ENCODE data around the gene ELOVL6.

Gene ELOVL6

DNA sequence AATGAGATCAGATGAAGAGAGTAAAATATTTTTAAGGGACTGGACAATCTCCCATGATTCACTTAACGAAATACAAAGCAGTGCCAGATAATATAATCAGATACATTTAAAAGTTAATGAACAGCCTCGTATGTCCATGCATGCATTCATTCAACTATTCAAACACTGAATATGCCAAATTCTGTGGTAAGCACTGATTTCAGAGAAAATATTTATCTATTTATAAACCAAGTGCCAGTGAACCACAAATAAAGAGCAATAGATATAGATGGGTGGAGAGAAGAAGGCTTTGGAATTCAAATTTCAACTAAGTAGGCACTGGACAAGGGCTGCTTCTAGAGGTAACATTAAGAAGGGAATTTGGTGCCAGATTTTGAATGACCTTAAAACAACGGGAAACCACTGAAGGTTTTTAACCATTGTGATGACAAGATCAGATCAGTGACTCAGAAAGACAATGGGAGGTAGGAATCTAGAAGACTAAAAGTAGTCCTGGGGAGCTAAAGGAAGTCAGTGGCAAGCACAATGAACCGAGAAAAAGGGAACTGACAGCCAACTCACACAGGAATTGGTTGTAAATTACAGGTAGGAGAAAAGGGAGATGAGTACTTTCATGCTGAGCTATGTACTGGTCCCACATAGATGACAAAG, 14.2 kb downstream of the ELOVL6 start:
- no peaks in the 10 kb centered on the region for H3K9me3 ChIP-seq (ENCODE audit: control insufficient read depth, low read length)
- H3K27me3 ChIP-seq (ENCODE audit: control insufficient read depth, insufficient read depth, low read length, poor library complexity, severe bottlenecking): no peaks in the 10 kb centered on the region
- WGBS, 2 experiments: 29 to 42% methylated on average over 3 to 4 of the region's 4 CpGs
- no peak overlapping the region for H3K27ac ChIP-seq (ENCODE audit: insufficient read depth, low read depth, low read length, poor library complexity, severe bottlenecking)
- no peaks in the 10 kb centered on the region for H3K36me3 ChIP-seq (ENCODE audit: control insufficient read depth, insufficient read depth, low read length)
- H3K4me3 ChIP-seq (ENCODE audit: insufficient read depth, low read depth, low read length): no peak overlapping the region
- H3K4me1 ChIP-seq (ENCODE audit: control insufficient read depth, insufficient read depth, low read length): peaks cover 21% of the 10 kb centered on the region

DNA sequence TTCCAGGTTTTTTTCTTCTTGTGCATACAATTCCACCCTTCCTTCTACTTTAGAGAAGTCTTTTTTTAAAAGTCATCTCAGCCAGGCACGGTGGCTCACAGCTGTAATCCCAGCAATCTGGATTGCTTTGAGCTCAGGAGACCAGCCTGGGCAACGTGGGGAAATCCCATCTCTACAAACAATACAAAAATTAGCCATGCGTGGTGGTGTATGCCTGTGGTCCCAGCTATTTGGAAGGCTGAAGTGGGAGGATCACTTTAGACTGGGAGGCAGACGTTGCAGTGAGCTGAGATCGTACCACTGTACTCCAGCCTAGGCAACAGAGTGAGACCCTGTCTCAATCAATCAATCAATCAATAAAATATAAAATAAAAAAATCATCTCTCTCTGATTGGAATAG, 14.8 kb downstream of the ELOVL6 start:
- Histone ChIP-seq H3K4me3 (ENCODE audit: insufficient read depth, low read depth, low read length) (no peak overlapping the region), H3K27me3 (ENCODE audit: control insufficient read depth, insufficient read depth, low read length, poor library complexity, severe bottlenecking) (no peaks in the 10 kb centered on the region), H3K4me1 (ENCODE audit: control insufficient read depth, insufficient read depth, low read length) (peaks cover 21% of the 10 kb centered on the region), H3K27ac (ENCODE audit: insufficient read depth, low read depth, low read length, poor library complexity, severe bottlenecking) (no peak overlapping the region), H3K9me3 (ENCODE audit: control insufficient read depth, low read length) (no peaks in the 10 kb centered on the region), H3K36me3 (ENCODE audit: control insufficient read depth, insufficient read depth, low read length) (no peaks in the 10 kb centered on the region)
- WGBS, 2 experiments: 25 to 31% methylated on average over 5 of the region's 5 CpGs

DNA sequence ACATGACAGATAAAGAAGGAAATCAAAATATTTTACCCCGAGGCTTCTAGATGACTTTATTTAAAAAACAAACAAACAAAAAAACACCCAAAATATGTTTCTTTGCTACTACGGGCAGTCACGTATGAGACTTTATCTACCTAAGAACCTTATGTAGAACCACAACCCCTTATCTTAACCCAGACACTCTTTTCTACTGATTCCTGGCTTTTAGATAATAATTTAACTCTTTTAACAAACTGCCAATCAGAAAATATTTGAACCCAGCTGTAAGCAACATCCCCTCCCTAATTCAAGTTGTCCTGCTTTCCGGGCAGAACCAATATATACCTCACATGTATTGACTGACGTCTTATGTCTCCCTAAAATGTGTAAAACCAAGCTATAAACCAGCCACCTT, 15.4 kb downstream of the ELOVL6 start:
- no peaks in the 10 kb centered on the region for H3K9me3 ChIP-seq (ENCODE audit: control insufficient read depth, low read length)
- H3K27ac ChIP-seq (ENCODE audit: insufficient read depth, low read depth, low read length, poor library complexity, severe bottlenecking): no peak overlapping the region
- 93% methylated on average over 5 of the region's 5 CpGs for WGBS, 2 experiments
- peaks cover 21% of the 10 kb centered on the region for H3K4me1 ChIP-seq (ENCODE audit: control insufficient read depth, insufficient read depth, low read length)
- H3K36me3 ChIP-seq (ENCODE audit: control insufficient read depth, insufficient read depth, low read length): no peaks in the 10 kb centered on the region
- no peak overlapping the region for H3K4me3 ChIP-seq (ENCODE audit: insufficient read depth, low read depth, low read length)
- no peaks in the 10 kb centered on the region for H3K27me3 ChIP-seq (ENCODE audit: control insufficient read depth, insufficient read depth, low read length, poor library complexity, severe bottlenecking)

DNA sequence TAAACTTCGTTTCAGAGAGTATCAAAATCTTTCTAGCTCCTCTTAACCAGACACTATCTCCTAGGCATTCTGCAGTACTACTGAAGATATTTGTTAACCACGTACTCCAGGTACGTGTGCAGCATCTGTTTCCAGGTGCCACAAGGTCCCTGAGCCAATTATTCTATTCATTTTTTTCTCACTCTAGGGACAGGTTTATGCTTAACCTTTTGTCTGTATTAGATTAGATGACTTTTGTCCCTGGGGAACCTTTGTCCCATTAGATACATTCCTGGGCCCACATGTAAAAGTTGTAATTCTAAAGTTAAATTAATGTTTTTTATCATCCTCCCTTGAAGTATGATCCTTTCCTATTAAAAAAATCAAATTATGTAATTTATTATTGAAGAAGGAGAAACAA, 16.5 kb downstream of the ELOVL6 start:
- no peak overlapping the region for H3K4me3 ChIP-seq (ENCODE audit: insufficient read depth, low read depth, low read length)
- H3K4me1 ChIP-seq (ENCODE audit: control insufficient read depth, insufficient read depth, low read length): peaks cover 21% of the 10 kb centered on the region
- H3K9me3 ChIP-seq (ENCODE audit: control insufficient read depth, low read length): no peaks in the 10 kb centered on the region
- H3K36me3 ChIP-seq (ENCODE audit: control insufficient read depth, insufficient read depth, low read length): no peaks in the 10 kb centered on the region
- 89 to 97% methylated on average over 3 of the region's 3 CpGs for WGBS, 2 experiments
- H3K27me3 ChIP-seq (ENCODE audit: control insufficient read depth, insufficient read depth, low read length, poor library complexity, severe bottlenecking): no peaks in the 10 kb centered on the region
- H3K27ac ChIP-seq (ENCODE audit: insufficient read depth, low read depth, low read length, poor library complexity, severe bottlenecking): no peak overlapping the region

DNA sequence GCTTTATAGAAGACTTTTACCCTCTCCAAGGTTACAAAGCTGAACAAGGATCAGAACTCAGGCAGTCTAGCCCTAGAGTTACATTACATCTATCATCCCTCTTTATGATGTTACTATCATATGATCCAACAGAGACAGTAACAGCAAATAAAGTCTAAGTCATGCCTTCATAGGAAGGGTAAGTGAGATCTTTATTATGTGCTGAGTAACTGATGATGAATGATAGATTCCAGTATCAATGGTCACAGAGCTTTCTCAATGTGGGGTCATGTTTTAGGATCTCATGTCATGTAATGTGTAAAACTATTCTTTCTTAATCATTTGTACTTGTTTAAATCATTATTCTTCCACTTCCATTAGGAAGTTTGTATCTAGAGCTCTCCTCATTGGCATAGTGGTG, 22.8 kb downstream of the ELOVL6 start:
- H3K27ac ChIP-seq (ENCODE audit: insufficient read depth, low read depth, low read length, poor library complexity, severe bottlenecking): no peak overlapping the region
- H3K27me3 ChIP-seq (ENCODE audit: control insufficient read depth, insufficient read depth, low read length, poor library complexity, severe bottlenecking): no peaks in the 10 kb centered on the region
- H3K9me3 ChIP-seq (ENCODE audit: control insufficient read depth, low read length): no peaks in the 10 kb centered on the region
- H3K4me3 ChIP-seq (ENCODE audit: insufficient read depth, low read depth, low read length): no peak overlapping the region
- H3K4me1 ChIP-seq (ENCODE audit: control insufficient read depth, insufficient read depth, low read length): no peaks in the 10 kb centered on the region
- no peaks in the 10 kb centered on the region for H3K36me3 ChIP-seq (ENCODE audit: control insufficient read depth, insufficient read depth, low read length)

DNA sequence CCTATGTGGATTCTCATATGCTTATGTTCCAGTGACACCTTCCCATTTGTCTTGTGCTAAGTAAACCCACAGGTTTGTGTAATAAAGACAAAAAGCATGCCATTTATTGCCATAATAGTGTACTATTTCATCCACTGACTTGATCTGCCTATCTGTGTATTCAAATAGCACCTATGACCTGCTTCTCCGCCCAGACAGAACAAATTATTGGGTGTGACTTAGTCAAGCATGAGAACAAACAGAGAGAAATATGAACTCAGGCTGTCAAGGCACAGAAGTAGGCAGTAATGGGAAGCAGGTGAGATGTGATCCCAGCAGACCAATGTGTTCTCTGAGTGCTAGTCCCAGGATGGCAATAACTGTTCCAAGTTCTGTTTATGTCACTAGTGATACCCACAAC, 25.4 kb downstream of the ELOVL6 start:
- Histone ChIP-seq H3K9me3 (ENCODE audit: control insufficient read depth, low read length) (no peaks in the 10 kb centered on the region), H3K4me3 (ENCODE audit: insufficient read depth, low read depth, low read length) (no peak overlapping the region), H3K36me3 (ENCODE audit: control insufficient read depth, insufficient read depth, low read length) (no peaks in the 10 kb centered on the region), H3K27me3 (ENCODE audit: control insufficient read depth, insufficient read depth, low read length, poor library complexity, severe bottlenecking) (no peaks in the 10 kb centered on the region), H3K27ac (ENCODE audit: insufficient read depth, low read depth, low read length, poor library complexity, severe bottlenecking) (no peak overlapping the region), H3K4me1 (ENCODE audit: control insufficient read depth, insufficient read depth, low read length) (no peaks in the 10 kb centered on the region)
- 96 to 100% methylated on average over 1 of the region's 1 CpG for WGBS, 2 experiments

DNA sequence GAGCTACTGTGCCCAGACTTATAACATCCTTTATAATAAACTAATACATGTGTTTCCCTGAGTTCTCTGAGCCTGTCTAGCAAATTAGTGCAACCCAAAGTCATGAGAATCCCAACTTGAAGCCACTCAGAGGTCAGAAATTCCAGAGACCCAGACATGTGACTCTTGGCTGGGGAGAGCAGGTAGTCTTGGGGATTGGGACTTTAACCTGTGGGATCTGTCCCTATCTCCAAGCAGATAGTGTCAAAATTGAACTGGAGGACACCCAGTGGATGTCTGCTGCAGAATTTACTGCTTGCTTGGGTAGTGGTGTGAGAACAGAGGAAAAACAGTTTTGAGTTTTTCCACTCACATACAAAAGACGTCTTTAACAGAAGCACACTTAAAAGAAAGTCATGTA, 26.4 kb downstream of the ELOVL6 start:
- 100% methylated on average over 1 of the region's 1 CpG; no CpG with 5 or more reads in 1 of the 2 experiments for WGBS, 2 experiments
- Histone ChIP-seq H3K36me3 (ENCODE audit: control insufficient read depth, insufficient read depth, low read length) (no peaks in the 10 kb centered on the region), H3K27me3 (ENCODE audit: control insufficient read depth, insufficient read depth, low read length, poor library complexity, severe bottlenecking) (no peaks in the 10 kb centered on the region), H3K9me3 (ENCODE audit: control insufficient read depth, low read length) (no peaks in the 10 kb centered on the region), H3K27ac (ENCODE audit: insufficient read depth, low read depth, low read length, poor library complexity, severe bottlenecking) (no peak overlapping the region), H3K4me3 (ENCODE audit: insufficient read depth, low read depth, low read length) (no peak overlapping the region), H3K4me1 (ENCODE audit: control insufficient read depth, insufficient read depth, low read length) (no peaks in the 10 kb centered on the region)

DNA sequence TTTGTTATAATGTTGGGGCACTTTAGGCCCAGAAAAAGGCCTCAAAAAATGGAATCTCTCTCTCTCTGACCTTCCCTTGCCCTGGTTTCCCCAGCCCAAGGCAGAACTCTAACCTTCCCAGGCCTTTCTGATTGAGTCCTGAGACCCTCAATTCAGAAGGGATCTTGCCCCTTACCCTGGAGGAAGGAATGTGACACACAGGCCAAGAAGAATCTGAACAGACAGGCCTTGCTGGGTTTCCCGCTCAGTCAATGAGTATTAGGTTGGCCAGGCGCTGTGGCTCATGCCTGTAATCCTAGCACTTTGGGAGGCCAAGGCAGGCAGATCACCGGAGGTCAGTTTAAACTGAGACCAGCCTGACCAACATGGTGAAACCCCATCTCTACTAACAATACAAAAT, 27.6 kb downstream of the ELOVL6 start:
- WGBS, 2 experiments: 85 to 93% methylated on average over 3 of the region's 3 CpGs

DNA sequence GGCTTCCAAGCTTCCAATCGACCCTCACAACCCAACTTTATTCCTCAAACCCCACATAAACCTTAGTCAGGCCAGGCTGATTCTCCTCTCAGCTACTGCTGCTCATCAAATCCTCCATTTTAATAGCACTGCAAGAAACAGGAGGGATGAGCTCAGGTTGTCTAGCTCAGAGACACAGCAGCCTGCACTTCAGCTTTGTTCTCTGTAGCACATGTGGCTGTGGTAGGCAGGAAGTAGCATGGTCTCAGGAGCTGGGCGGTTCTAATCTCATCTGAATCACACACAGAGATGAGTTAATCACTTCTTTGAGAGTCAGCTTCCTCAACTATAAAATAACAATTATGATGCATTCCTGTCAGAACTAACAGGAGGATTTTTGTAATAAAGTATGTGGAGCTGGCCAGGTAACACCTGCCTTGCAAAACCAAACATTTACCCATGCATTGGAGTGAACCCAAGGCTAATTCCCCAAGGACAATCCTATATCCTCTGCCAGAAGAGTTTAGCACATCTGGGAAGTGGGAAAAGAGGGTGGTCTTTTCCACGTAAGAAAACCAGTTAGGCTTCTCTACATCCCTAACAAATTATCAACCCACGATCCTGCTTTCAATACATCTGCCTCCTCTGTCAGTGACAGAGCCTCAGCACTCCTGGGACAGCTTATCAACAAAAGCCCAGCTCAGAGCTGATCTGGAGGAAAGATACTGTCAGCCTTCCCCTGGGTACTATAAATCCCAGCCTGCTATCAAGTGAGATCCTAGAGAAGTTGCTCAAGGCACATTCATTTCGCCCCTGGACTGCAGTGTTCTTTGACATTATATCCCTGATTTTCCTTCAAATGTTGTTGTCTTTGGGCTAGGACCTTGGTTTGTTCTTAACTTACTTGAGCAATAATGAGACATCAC, 32.8 kb downstream of the ELOVL6 start:
- H3K36me3 ChIP-seq (ENCODE audit: control insufficient read depth, insufficient read depth, low read length): no peaks in the 10 kb centered on the region
- no peak overlapping the region for H3K4me3 ChIP-seq (ENCODE audit: insufficient read depth, low read depth, low read length)
- no peak overlapping the region for H3K27ac ChIP-seq (ENCODE audit: insufficient read depth, low read depth, low read length, poor library complexity, severe bottlenecking)
- H3K27me3 ChIP-seq (ENCODE audit: control insufficient read depth, insufficient read depth, low read length, poor library complexity, severe bottlenecking): no peaks in the 10 kb centered on the region
- WGBS, 2 experiments: 81 to 85% methylated on average over 5 of the region's 5 CpGs
- no peaks in the 10 kb centered on the region for H3K9me3 ChIP-seq (ENCODE audit: control insufficient read depth, low read length)
- H3K4me1 ChIP-seq (ENCODE audit: control insufficient read depth, insufficient read depth, low read length): no peaks in the 10 kb centered on the region

More for the DNA sequence above, 27.6 kb downstream of the ELOVL6 start:
- no peaks in the 10 kb centered on the region for H3K4me1 ChIP-seq (ENCODE audit: control insufficient read depth, insufficient read depth, low read length)
- no peak overlapping the region for H3K4me3 ChIP-seq (ENCODE audit: insufficient read depth, low read depth, low read length)
- H3K27ac ChIP-seq (ENCODE audit: insufficient read depth, low read depth, low read length, poor library complexity, severe bottlenecking): no peak overlapping the region
- no peaks in the 10 kb centered on the region for H3K36me3 ChIP-seq (ENCODE audit: control insufficient read depth, insufficient read depth, low read length)
- H3K9me3 ChIP-seq (ENCODE audit: control insufficient read depth, low read length): no peaks in the 10 kb centered on the region
- no peaks in the 10 kb centered on the region for H3K27me3 ChIP-seq (ENCODE audit: control insufficient read depth, insufficient read depth, low read length, poor library complexity, severe bottlenecking)

DNA sequence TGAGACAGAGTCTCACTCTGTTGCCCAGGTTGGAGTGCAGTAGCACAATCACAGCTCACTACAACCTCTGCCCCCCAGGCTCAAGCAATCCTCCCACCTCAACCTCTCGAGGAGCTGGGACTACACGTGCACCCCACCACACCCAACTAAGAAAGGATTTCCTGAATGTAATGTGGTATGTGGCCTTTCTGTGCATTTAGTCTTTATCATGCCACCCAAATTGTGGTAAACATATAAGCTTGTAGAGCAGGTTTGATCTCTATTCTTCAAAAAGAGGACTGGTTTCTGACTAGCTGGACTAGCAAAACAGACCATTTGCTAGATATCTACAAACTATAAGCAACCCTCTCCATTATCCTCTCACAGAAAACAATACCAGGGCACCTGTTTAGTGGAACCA, 33.6 kb downstream of the ELOVL6 start:
- Histone ChIP-seq H3K27ac (ENCODE audit: insufficient read depth, low read depth, low read length, poor library complexity, severe bottlenecking) (no peak overlapping the region), H3K4me3 (ENCODE audit: insufficient read depth, low read depth, low read length) (no peak overlapping the region)
- 100% methylated on average over 1 of the region's 2 CpGs for WGBS, 2 experiments

More for the DNA sequence above, 33.6 kb downstream of the ELOVL6 start:
- Histone ChIP-seq H3K9me3 (ENCODE audit: control insufficient read depth, low read length) (no peaks in the 10 kb centered on the region), H3K4me1 (ENCODE audit: control insufficient read depth, insufficient read depth, low read length) (no peaks in the 10 kb centered on the region), H3K36me3 (ENCODE audit: control insufficient read depth, insufficient read depth, low read length) (no peaks in the 10 kb centered on the region), H3K27me3 (ENCODE audit: control insufficient read depth, insufficient read depth, low read length, poor library complexity, severe bottlenecking) (no peaks in the 10 kb centered on the region)

Measured in ectodermal cell (in vitro differentiated cells).